ENCODE results near the gene CD3G.

Gene CD3G

DNA sequence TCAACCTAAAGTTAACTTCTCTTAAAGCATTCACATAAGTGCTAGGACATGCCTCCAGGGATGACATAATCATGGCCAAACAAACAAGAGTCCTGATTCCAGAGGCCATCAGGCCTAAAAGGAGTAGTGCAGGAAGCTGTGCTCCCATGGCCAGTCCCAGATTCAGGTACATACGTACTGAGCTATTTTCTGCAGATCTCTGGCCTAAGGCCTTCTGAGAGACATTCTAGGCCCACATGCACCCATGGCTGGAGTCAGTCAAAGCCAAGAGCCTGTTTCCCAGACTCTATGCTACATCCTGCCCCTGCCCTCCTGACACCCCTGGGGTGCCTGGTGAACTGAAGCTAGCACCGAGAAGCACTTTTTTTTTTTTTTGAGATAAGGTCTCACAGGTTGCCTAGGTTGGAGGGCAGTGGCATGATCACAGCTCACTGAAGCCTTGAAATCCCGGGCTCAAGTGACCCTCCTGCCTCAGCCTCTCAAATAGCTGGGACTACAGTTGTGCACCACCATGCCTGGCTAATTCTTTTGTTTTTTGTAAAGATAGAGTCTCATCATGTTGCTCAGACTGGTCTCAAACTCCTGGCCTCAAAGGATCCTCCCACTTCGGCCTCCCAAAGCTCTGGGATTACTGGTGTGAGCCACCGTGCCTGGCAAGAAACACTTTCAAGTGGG, 2.2 kb upstream of the CD3G start:
- FAIRE-seq (no peak), DNase-seq (ENCODE audit: insufficient read length, low spot score) (no peak)
- TF ChIP-seq TAF1 (IDR thresholded peaks at IDR 0.05; ENCODE audit: low read depth, low read length) (no peak), POLR2A (IDR thresholded peaks at IDR 0.05; ENCODE audit: low read depth, low read length) (no peak), POLR2AphosphoS5 (IDR thresholded peaks at IDR 0.05; ENCODE audit: low read depth, low read length) (no peak), POU2F2 (IDR thresholded peaks at IDR 0.05; ENCODE audit: low read depth, low read length) (no peak), PAX5 (IDR thresholded peaks at IDR 0.05; ENCODE audit: insufficient read depth, low read length, severe bottlenecking) (no peak), SPI1 (IDR thresholded peaks at IDR 0.05; ENCODE audit: low read depth, low read length) (no peak)

- TF ChIP-seq PAX5 (IDR thresholded peaks at IDR 0.05; ENCODE audit: insufficient read depth, low read length, severe bottlenecking) (no peak), POLR2AphosphoS5 (IDR thresholded peaks at IDR 0.05; ENCODE audit: low read depth, low read length) (no peak), TAF1 (IDR thresholded peaks at IDR 0.05; ENCODE audit: low read depth, low read length) (no peak), POU2F2 (IDR thresholded peaks at IDR 0.05; ENCODE audit: low read depth, low read length) (no peak), POLR2A (IDR thresholded peaks at IDR 0.05; ENCODE audit: low read depth, low read length) (no peak), SPI1 (IDR thresholded peaks at IDR 0.05; ENCODE audit: low read depth, low read length) (no peak)
- FAIRE-seq = no peak
- no peak for DNase-seq (ENCODE audit: insufficient read length, low spot score)
Measured at GRCh38 chr11:118342503-118343161, 1.5 kb upstream of the CD3G start, which contains the start of gene CD3D. TSS of gene CD3D (minus strand) at chr11:118342705. CDS start at chr11:118342607, 98 bp downstream.

DNA sequence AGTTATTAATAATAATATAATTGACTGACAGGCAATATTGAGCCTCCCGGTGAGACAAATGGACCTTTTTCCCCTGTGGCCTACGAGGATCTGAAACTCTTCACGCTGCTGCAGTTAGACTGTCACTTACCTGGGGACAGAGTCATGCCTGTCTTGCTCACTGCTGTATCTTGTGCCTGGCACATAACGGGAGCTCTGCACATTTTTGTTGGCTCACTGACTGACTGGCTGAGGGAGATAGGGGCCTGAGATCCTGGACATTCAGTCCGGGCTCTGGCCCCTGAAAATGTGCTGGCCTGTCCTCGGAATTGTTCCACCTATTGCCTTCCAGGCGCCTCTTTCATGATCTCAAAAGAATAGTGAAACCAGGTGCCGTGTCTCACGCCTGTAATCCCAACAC, 896 bp upstream of the CD3G start:
- DNase-seq (ENCODE audit: insufficient read length, low spot score) (no peak), FAIRE-seq (no peak)
- TF ChIP-seq TAF1 (IDR thresholded peaks at IDR 0.05; ENCODE audit: low read depth, low read length) (no peak), SPI1 (IDR thresholded peaks at IDR 0.05; ENCODE audit: low read depth, low read length) (peak; percentile 33; the same call in 1 of the 2 replicates)

DNA sequence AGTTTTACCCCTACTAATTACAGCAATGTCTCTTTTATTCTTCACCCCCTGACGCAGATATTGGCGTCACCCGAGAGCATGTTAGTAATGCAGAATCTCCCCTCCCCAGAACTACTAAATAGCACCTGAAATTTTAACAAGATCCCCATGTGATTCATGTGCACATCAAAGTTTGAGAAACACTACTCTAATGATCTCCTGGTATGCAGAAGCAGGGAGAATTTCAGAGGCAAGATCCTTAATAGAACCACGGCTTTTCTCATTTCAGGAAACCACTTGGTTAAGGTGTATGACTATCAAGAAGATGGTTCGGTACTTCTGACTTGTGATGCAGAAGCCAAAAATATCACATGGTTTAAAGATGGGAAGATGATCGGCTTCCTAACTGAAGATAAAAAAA, 5.3 kb downstream of the CD3G start:
- FAIRE-seq = no peak
- TF ChIP-seq POLR2A (IDR thresholded peaks at IDR 0.05; ENCODE audit: low read depth, low read length) = no peak
- no peak for DNase-seq (ENCODE audit: insufficient read length, low spot score)

GRCh38 chr11:118353084-118353710, 9.1 kb downstream of the CD3G start:
- DNase-seq (ENCODE audit: insufficient read length, low spot score) (no peak), FAIRE-seq (no peak)
- TF ChIP-seq POLR2A (IDR thresholded peaks at IDR 0.05; ENCODE audit: low read depth, low read length) (no peak), POU2F2 (IDR thresholded peaks at IDR 0.05; ENCODE audit: low read depth, low read length) (no peak), PAX5 (IDR thresholded peaks at IDR 0.05; ENCODE audit: insufficient read depth, low read length, severe bottlenecking) (no peak), TAF1 (IDR thresholded peaks at IDR 0.05; ENCODE audit: low read depth, low read length) (no peak), POLR2AphosphoS5 (IDR thresholded peaks at IDR 0.05; ENCODE audit: low read depth, low read length) (no peak), SPI1 (IDR thresholded peaks at IDR 0.05; ENCODE audit: low read depth, low read length) (no peak)

DNA sequence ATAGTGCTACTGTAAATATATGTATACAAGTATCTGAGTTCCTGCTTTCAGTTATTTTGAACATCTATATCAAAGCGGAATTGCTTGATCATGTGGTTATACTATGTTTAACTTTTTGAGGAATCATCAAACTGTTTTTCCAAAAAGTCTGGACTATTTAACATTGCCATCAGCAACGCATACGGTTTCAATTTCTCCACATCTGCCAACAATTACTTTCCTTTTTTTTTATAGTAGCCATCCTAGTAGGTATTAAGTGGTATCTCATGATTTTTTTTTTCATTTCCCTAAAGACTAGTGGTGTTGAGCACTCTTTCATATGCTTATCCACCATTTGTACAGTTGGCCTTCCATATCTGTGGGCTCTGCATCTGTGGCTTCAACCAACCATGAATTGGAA, 13.9 kb downstream of the CD3G start:
- FAIRE-seq = no peak
- no peak for TF ChIP-seq POU2F2 (IDR thresholded peaks at IDR 0.05; ENCODE audit: low read depth, low read length)
- TF ChIP-seq SPI1 (IDR thresholded peaks at IDR 0.05; ENCODE audit: low read depth, low read length) = no peak
- TF ChIP-seq PAX5 (IDR thresholded peaks at IDR 0.05; ENCODE audit: insufficient read depth, low read length, severe bottlenecking) = no peak
- TF ChIP-seq TAF1 (IDR thresholded peaks at IDR 0.05; ENCODE audit: low read depth, low read length) = no peak
- TF ChIP-seq POLR2A (IDR thresholded peaks at IDR 0.05; ENCODE audit: low read depth, low read length) = no peak
- TF ChIP-seq POLR2AphosphoS5 (IDR thresholded peaks at IDR 0.05; ENCODE audit: low read depth, low read length) = no peak
- no peak for DNase-seq (ENCODE audit: insufficient read length, low spot score)

DNA sequence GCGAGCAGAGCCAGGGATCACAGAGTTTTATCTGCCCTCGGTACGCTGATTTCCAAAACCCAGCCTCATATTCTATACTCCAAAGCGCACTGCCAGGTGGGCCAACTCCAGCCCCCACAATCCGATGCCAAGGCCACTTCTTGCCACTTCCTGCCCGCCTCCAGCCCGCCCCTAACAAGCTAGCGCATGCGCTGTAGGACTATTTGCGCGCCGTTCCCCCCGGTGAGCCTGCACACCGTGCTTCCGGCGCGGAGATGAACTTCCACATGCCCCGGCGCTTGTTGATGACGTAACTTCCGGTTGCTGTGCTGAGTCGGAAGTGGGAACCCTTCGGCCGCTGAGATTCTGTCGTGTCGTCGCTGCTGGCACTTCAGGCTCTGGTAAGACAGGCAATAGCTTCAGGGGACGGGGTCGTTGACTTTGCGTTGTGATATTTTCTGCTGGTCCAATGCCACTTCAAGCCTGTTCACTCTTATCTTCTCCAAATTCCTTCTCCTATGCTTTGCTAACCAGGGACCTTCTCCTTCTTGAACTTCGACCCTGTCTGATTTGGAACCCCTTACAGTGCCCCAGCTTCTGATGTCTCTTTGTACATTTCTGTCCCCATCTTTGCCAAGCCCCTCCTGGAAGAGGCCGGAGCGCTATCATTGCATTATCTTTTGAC, 15.3 kb downstream of the CD3G start, which contains the start of gene UBE4A:
UBE4A (plus strand) TSS at position 306 of the 664 bp plus-strand sequence. CDS start 5,481 bp downstream, outside the sequence.
- FAIRE-seq = peak; percentile 100
- TF ChIP-seq SPI1 (IDR thresholded peaks at IDR 0.05; ENCODE audit: low read depth, low read length) = no peak
- peak; percentile 43 for TF ChIP-seq PAX5 (IDR thresholded peaks at IDR 0.05; ENCODE audit: insufficient read depth, low read length, severe bottlenecking)
- TF ChIP-seq POLR2AphosphoS5 (IDR thresholded peaks at IDR 0.05; ENCODE audit: low read depth, low read length) = peak; percentile 96
- peak; percentile 82; the same call in 1 of the 2 replicates for TF ChIP-seq TAF1 (IDR thresholded peaks at IDR 0.05; ENCODE audit: low read depth, low read length)
- peak; percentile 50; the same call in 1 of the 2 replicates for TF ChIP-seq POU2F2 (IDR thresholded peaks at IDR 0.05; ENCODE audit: low read depth, low read length)
- peak; percentile 96 for TF ChIP-seq POLR2A (IDR thresholded peaks at IDR 0.05; ENCODE audit: low read depth, low read length)
- peak; percentile 59 for DNase-seq (ENCODE audit: insufficient read length, low spot score)

DNA sequence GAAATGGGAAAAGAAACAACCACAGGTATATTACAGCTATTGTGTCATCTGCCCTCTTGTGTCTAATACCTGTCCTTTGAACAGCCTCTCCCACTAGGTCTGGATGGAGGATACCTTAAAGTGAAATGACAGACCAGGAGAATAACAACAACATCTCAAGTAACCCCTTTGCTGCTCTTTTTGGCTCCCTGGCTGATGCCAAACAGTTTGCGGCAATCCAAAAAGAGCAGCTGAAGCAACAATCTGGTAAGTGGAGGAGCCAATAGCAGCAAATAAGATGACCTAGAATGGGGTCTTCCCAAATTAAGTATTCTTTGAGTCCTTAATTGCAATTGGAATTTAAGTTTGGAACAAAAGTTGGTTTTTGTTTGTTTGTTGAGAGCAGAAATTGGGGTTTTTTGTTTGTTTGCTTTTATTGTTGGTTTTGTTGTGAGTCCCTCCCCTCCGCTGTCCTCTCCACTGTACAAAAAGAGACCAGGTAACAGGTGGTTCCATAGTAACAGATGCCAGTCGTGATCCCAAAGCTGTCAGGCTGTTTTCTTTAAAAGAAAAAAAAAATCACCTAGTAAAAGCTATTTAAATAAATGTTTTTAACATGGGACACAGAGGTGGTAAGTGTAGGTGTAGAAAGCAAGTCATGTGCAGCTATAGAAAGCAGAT, 20.9 kb downstream of the CD3G start:
- DNase-seq (ENCODE audit: insufficient read length, low spot score) (no peak), FAIRE-seq (no peak)
- TF ChIP-seq SPI1 (IDR thresholded peaks at IDR 0.05; ENCODE audit: low read depth, low read length) (no peak), PAX5 (IDR thresholded peaks at IDR 0.05; ENCODE audit: insufficient read depth, low read length, severe bottlenecking) (no peak), POU2F2 (IDR thresholded peaks at IDR 0.05; ENCODE audit: low read depth, low read length) (no peak), TAF1 (IDR thresholded peaks at IDR 0.05; ENCODE audit: low read depth, low read length) (no peak), POLR2A (IDR thresholded peaks at IDR 0.05; ENCODE audit: low read depth, low read length) (no peak), POLR2AphosphoS5 (IDR thresholded peaks at IDR 0.05; ENCODE audit: low read depth, low read length) (no peak)

DNA sequence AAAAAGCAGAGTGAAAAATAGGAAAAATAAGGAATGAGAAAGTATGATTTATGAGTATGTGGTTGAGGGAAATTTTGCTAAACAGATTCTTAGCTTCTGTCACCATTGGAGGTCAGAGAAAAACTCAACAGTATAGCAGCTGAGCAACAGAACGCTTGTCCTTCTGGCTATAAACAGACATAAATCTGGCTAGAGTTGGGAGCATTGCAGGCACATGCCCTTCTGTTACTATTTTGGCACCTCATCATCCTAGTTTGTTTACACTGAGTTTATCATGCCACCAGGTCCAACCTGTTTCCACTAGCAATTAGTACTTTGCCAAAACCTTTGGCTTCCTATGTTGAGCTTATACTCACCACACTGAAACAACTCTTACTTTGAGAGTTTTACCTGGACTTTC, 22.1 kb downstream of the CD3G start:
- FAIRE-seq = no peak
- DNase-seq (ENCODE audit: insufficient read length, low spot score) = no peak
- TF ChIP-seq PAX5 (IDR thresholded peaks at IDR 0.05; ENCODE audit: insufficient read depth, low read length, severe bottlenecking) = no peak
- TF ChIP-seq POLR2A (IDR thresholded peaks at IDR 0.05; ENCODE audit: low read depth, low read length) = no peak
- TF ChIP-seq SPI1 (IDR thresholded peaks at IDR 0.05; ENCODE audit: low read depth, low read length) = no peak
- TF ChIP-seq POU2F2 (IDR thresholded peaks at IDR 0.05; ENCODE audit: low read depth, low read length) = no peak
- TF ChIP-seq POLR2AphosphoS5 (IDR thresholded peaks at IDR 0.05; ENCODE audit: low read depth, low read length) = no peak
- no peak for TF ChIP-seq TAF1 (IDR thresholded peaks at IDR 0.05; ENCODE audit: low read depth, low read length)
